ENCODE measurements around the gene SIGLEC14. TPM values are rescaled to one million over a fixed set of nuclear protein-coding genes. Genes with fewer than 3 reads are reported as not detected.

SIGLEC14 gene
- polyA plus RNA-seq, 1 of the 3 experiments (the other 2 are of a cell fraction), result 0.03 TPM

DNA sequence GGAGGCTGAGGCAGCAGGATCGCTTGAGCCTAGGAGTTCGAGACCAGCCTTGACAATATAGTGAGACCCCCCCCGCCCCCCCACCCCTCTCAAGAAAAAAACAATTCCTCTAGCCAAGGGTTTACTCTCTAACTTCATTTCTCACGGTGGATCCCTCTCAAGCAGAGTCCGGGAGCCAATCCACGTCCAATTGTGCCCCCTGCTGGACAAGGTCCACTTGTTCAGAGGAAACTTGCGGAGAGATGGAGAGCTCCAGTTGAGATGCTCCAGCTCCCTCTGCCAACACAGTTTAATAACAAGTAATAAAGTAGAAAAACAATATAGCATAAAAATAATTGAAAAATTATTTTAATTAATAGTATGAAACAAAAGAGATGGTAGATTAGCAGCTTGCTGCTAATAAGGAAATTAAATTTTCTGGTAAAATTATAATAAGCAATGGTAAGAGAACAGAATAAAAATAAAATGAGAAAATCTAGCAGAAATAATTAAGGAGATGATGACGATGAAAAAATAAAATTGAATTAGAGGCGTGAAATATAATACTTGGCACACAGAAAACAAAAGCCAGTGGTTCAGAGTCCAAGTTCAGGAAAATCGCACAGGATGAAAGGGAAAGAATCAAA, 14.5 kb upstream of the SIGLEC14 start (continued):
- TF ChIP-seq, protein P1, sequence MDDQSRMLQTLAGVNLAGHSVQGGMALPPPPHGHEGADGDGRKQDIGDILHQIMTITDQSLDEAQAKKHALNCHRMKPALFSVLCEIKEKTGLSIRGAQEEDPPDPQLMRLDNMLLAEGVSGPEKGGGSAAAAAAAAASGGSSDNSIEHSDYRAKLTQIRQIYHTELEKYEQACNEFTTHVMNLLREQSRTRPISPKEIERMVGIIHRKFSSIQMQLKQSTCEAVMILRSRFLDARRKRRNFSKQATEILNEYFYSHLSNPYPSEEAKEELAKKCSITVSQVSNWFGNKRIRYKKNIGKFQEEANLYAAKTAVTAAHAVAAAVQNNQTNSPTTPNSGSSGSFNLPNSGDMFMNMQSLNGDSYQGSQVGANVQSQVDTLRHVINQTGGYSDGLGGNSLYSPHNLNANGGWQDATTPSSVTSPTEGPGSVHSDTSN (IDR thresholded peaks at IDR 0.05), result no peak
- TF ChIP-seq NRF1 (IDR thresholded peaks at IDR 0.05; ENCODE audit: low read depth, low read length) (no peak), EP300 (IDR thresholded peaks at IDR 0.05; ENCODE audit: borderline replicate concordance in 1 of 2, low read depth in 1 of 2, low read length in 1 of 2) (no peak)

DNA sequence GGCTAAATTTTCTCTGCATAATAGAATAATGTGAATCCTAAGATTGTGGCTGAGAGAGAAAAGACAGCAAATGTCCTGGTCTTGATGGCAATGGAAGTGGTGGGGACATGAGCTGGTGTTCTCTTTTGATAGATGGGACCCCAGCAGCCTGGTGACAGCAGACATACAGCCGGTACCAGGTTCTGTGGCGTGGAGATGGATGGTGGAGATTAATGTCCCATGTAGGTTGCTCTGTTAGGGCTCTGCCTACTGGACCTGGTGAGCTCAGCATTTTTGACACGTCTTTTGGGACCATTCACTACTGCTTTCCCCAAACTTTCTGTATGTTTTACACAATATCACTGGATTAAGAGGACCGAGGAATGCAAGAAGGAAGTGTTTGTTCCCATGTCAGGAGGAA, 8.2 kb upstream of the SIGLEC14 start:
- no peak overlapping the region for H2AFZ ChIP-seq (ENCODE audit: low read depth)
- peaks cover 14% of the 10 kb centered on the region; the same call in 1 of the 2 replicates for H3K27me3 ChIP-seq (ENCODE audit: insufficient read depth)
- H3K36me3 ChIP-seq (replicated peaks in 1 of 2; ENCODE audit: control insufficient read depth in 1 of 2, insufficient read depth in 2 of 2, low read length in 1 of 2), result no peaks in the 10 kb centered on the region
- CTCF ChIA-PET, result interaction anchor here (1.1 to 2.4 kb wide), 5 partner anchors 123 to 233 kb away, joined by 3 to 12 read pairs (median 7); partner anchors contain the start of gene CEACAM18
- H3K9ac ChIP-seq, result no peak overlapping the region
- no peaks in the 10 kb centered on the region for H3K4me1 ChIP-seq (ENCODE audit: control insufficient read depth in 1 of 2, insufficient read depth in 2 of 2, low read depth in 1 of 2, low read length in 1 of 2)
- peaks cover 6% of the 10 kb centered on the region for H3F3A ChIP-seq (replicated peaks; ENCODE audit: insufficient read depth)
- no peak overlapping the region for H3K4me3 ChIP-seq (ENCODE audit: low read depth in 2 of 2, low read length in 1 of 2)
- 9% methylated on average over 3 of the region's 4 CpGs for WGBS (ENCODE audit: low lambda C conversion rate)
- no peaks in the 10 kb centered on the region for H3K9me2 ChIP-seq
- POLR2A ChIA-PET, result no interaction called here
- TF ChIP-seq MEF2A (IDR thresholded peaks at IDR 0.05; ENCODE audit: borderline replicate concordance, low read depth) (no peak), RFX5 (IDR thresholded peaks at IDR 0.05; ENCODE audit: low read length) (no peak), RAD21 (IDR thresholded peaks at IDR 0.05; ENCODE audit: low read length) (no peak), FOXM1 (IDR thresholded peaks at IDR 0.05; ENCODE audit: low read depth) (no peak), RCOR1 (IDR thresholded peaks at IDR 0.05; ENCODE audit: low read length) (no peak)
- TF ChIP-seq, protein P2, sequence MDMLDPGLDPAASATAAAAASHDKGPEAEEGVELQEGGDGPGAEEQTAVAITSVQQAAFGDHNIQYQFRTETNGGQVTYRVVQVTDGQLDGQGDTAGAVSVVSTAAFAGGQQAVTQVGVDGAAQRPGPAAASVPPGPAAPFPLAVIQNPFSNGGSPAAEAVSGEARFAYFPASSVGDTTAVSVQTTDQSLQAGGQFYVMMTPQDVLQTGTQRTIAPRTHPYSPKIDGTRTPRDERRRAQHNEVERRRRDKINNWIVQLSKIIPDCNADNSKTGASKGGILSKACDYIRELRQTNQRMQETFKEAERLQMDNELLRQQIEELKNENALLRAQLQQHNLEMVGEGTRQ (IDR thresholded peaks at IDR 0.05; ENCODE audit: borderline replicate concordance, low read depth, low read length), result no peak
- DNase-seq, result no peak
- no peaks in the 10 kb centered on the region for H3K9me3 ChIP-seq
- H3K4me2 ChIP-seq, result no peak overlapping the region
- no peak overlapping the region for H3K27ac ChIP-seq (ENCODE audit: low read depth in 2 of 2, low read length in 1 of 2)
- no peaks in the 10 kb centered on the region for H3K79me2 ChIP-seq (ENCODE audit: insufficient read depth)
- H4K20me1 ChIP-seq (ENCODE audit: insufficient read depth), result no peaks in the 10 kb centered on the region

DNA sequence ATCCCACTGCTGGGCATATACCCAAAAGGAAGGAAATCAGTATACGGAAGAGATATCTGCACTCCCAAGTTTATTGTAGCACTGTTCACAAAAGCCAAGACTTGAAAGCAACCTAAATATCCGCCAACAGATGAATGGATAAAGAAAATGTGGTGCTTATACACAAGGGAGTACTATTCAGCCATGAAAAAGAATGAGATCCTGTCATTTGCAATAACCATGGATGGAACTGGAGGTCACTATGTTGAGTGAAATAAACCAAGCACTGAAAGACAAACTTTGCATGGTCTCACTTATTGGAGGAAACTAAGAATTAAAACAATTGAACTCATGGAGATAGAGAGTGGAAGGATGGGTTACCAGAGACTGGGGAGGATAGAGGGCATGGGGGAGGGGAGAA, 6.5 kb upstream of the SIGLEC14 start:
- Histone ChIP-seq H3K27ac (ENCODE audit: low read depth in 2 of 2, low read length in 1 of 2) (no peak overlapping the region), H3K9ac (no peak overlapping the region), H3K36me3 (replicated peaks in 1 of 2; ENCODE audit: control insufficient read depth in 1 of 2, insufficient read depth in 2 of 2, low read length in 1 of 2) (no peaks in the 10 kb centered on the region), H2AFZ (ENCODE audit: low read depth) (no peak overlapping the region), H3K4me1 (ENCODE audit: control insufficient read depth in 1 of 2, insufficient read depth in 2 of 2, low read depth in 1 of 2, low read length in 1 of 2) (no peaks in the 10 kb centered on the region), H3K4me2 (no peak overlapping the region), H3K4me3 (ENCODE audit: low read depth in 2 of 2, low read length in 1 of 2) (no peak overlapping the region), H3K27me3 (ENCODE audit: insufficient read depth) (peaks cover 29% of the 10 kb centered on the region; the same call in 1 of the 2 replicates), H3K9me2 (no peaks in the 10 kb centered on the region), H3K79me2 (ENCODE audit: insufficient read depth) (no peaks in the 10 kb centered on the region), H3F3A (replicated peaks; ENCODE audit: insufficient read depth) (peaks cover 6% of the 10 kb centered on the region), H4K20me1 (ENCODE audit: insufficient read depth) (no peaks in the 10 kb centered on the region), H3K9me3 (no peaks in the 10 kb centered on the region)
- TF ChIP-seq, protein P3, sequence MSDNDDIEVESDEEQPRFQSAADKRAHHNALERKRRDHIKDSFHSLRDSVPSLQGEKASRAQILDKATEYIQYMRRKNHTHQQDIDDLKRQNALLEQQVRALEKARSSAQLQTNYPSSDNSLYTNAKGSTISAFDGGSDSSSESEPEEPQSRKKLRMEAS (IDR thresholded peaks at IDR 0.05; ENCODE audit: low read depth), result no peak
- TF ChIP-seq FOSL2 (IDR thresholded peaks at IDR 0.05; ENCODE audit: borderline replicate concordance, low read depth) (no peak), SIN3A (IDR thresholded peaks at IDR 0.05; ENCODE audit: borderline replicate concordance, low read depth, low read length) (no peak), RAD21 (IDR thresholded peaks at IDR 0.05; ENCODE audit: low read length) (no peak), RXRA (IDR thresholded peaks at IDR 0.05; ENCODE audit: borderline replicate concordance, low read depth) (no peak)
- TF ChIP-seq, protein P4, sequence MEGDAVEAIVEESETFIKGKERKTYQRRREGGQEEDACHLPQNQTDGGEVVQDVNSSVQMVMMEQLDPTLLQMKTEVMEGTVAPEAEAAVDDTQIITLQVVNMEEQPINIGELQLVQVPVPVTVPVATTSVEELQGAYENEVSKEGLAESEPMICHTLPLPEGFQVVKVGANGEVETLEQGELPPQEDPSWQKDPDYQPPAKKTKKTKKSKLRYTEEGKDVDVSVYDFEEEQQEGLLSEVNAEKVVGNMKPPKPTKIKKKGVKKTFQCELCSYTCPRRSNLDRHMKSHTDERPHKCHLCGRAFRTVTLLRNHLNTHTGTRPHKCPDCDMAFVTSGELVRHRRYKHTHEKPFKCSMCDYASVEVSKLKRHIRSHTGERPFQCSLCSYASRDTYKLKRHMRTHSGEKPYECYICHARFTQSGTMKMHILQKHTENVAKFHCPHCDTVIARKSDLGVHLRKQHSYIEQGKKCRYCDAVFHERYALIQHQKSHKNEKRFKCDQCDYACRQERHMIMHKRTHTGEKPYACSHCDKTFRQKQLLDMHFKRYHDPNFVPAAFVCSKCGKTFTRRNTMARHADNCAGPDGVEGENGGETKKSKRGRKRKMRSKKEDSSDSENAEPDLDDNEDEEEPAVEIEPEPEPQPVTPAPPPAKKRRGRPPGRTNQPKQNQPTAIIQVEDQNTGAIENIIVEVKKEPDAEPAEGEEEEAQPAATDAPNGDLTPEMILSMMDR (IDR thresholded peaks at IDR 0.05), result no peak
- TF ChIP-seq, protein P5, sequence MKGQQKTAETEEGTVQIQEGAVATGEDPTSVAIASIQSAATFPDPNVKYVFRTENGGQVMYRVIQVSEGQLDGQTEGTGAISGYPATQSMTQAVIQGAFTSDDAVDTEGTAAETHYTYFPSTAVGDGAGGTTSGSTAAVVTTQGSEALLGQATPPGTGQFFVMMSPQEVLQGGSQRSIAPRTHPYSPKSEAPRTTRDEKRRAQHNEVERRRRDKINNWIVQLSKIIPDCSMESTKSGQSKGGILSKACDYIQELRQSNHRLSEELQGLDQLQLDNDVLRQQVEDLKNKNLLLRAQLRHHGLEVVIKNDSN (IDR thresholded peaks at IDR 0.05; ENCODE audit: borderline replicate concordance, low read depth), result no peak
- ChIA-PET CTCF (interaction anchor here (2.0 to 3.5 kb wide), 2 partner anchors 8 to 125 kb away, joined by 9 to 14 read pairs; no protein-coding TSS in a partner anchor), POLR2A (no interaction called here)
- 27% methylated on average over 2 of the region's 2 CpGs for WGBS (ENCODE audit: low lambda C conversion rate)
- no peak for DNase-seq

All from SK-N-SH (cell line).